GM12801 (cell line): Measurements from ENCODE around the gene CDH12.

Source experiments
- CTCF ChIP-seq: IDR thresholded peaks from one replicate; pipeline ENCODE4 v1.5.1; 2011; ENCODE audit warnings: control low read depth; ENCODE audit not compliant: insufficient read length; ENCODE audit errors: extremely low read depth

CDH12 gene

GRCh38 chr5:22465177-22465576 is 388.0 kb downstream of the CDH12 start:
- no peak for TF ChIP-seq CTCF

GRCh38 chr5:22460189-22460588 is 393.0 kb downstream of the CDH12 start:
- TF ChIP-seq CTCF, result no peak

GRCh38 chr5:22432905-22433304 is 420.2 kb downstream of the CDH12 start:
- TF ChIP-seq CTCF, result no peak

GRCh38 chr5:22431840-22432239 is 421.3 kb downstream of the CDH12 start:
- no peak for TF ChIP-seq CTCF

GRCh38 chr5:22431406-22431805 is 421.7 kb downstream of the CDH12 start:
- no peak for TF ChIP-seq CTCF

- TF ChIP-seq CTCF, result no peak
Measured at GRCh38 chr5:22411554-22412349, 441.4 kb downstream of the CDH12 start.

- no peak for TF ChIP-seq CTCF
Measured at GRCh38 chr5:22391956-22392355, 461.2 kb downstream of the CDH12 start.
